ENCODE data around the gene POU2AF1.

Gene POU2AF1

GRCh38 chr11:111384494-111384893 is 5.4 kb upstream of the POU2AF1 start:
- DNase-seq, result no peak

- no peak for DNase-seq
These were observed 3.4 kb upstream of the POU2AF1 start for GRCh38 chr11:111382451-111382850.

GRCh38 chr11:111379602-111380136 is 594 bp upstream of the POU2AF1 start:
- DNase-seq, result no peak

GRCh38 chr11:111378185-111378860 is 752 bp downstream of the POU2AF1 start:
- no peak for DNase-seq

- DNase-seq, result no peak
These were observed 2.7 kb downstream of the POU2AF1 start for GRCh38 chr11:111376181-111376871.

GRCh38 chr11:111373590-111373989 is 5.5 kb downstream of the POU2AF1 start:
- no peak for DNase-seq

- DNase-seq, result no peak
These were observed 6.5 kb downstream of the POU2AF1 start for GRCh38 chr11:111372538-111372937.

- no peak for DNase-seq
These were observed 8.0 kb downstream of the POU2AF1 start for GRCh38 chr11:111370902-111371578.

GRCh38 chr11:111370270-111370901 is 8.7 kb downstream of the POU2AF1 start:
- DNase-seq, result no peak

GRCh38 chr11:111368285-111368560 is 10.9 kb downstream of the POU2AF1 start:
- DNase-seq, result no peak

- no peak for DNase-seq
These were observed 11.4 kb downstream of the POU2AF1 start for GRCh38 chr11:111367411-111368284.

- DNase-seq, result no peak
These were observed 12.3 kb downstream of the POU2AF1 start for GRCh38 chr11:111366560-111367410.

GRCh38 chr11:111365722-111366559 is 13.1 kb downstream of the POU2AF1 start:
- DNase-seq, result no peak

- DNase-seq, result no peak
These were observed 14.6 kb downstream of the POU2AF1 start for GRCh38 chr11:111364503-111364902.

- no peak for DNase-seq
These were observed 15.1 kb downstream of the POU2AF1 start for GRCh38 chr11:111363985-111364384.

GRCh38 chr11:111362887-111363411 is 16.1 kb downstream of the POU2AF1 start:
- DNase-seq, result no peak

GRCh38 chr11:111361874-111362273 is 17.2 kb downstream of the POU2AF1 start:
- DNase-seq, result no peak

- DNase-seq, result no peak
These were observed 17.8 kb downstream of the POU2AF1 start for GRCh38 chr11:111361052-111361801.
